GM23338 (cell line): ENCODE data around the gene DPYSL3. TPM values are rescaled to one million over a fixed set of nuclear protein-coding genes. Genes with fewer than 3 reads are reported as not detected.

Experiments used
- ATAC-seq: fragments of 200-7000 bp; cut with Tn5 transposase; 3 replicates; pipeline ENCODE4 v1.9.1; 2020
- DNase-seq: peaks from one replicate; pipeline ENCODE4 v3.0.0-alpha.2; 2015; ENCODE audit warnings: low spot score
- H2AFZ ChIP-seq: fragments of 200-600 bp; sonication (generic); 2 replicates; pipeline ENCODE4 v1.8.0; 2016; ENCODE audit warnings: antibody characterized with exemption, mild to moderate bottlenecking, moderate library complexity
- H3F3A ChIP-seq: fragments of 200-600 bp; sonication (generic); replicated peaks from 2 replicates; pipeline ENCODE4 v1.8.0; 2017; ENCODE audit warnings: antibody characterized with exemption, mixed run types, low read depth
- H3K27ac ChIP-seq: fragments of 200-600 bp; sonication (generic); 2 replicates; pipeline ENCODE4 v1.6.1; 2016; ENCODE audit warnings: low read depth
- H3K27me3 ChIP-seq: fragments of 200-600 bp; sonication (generic); 2 replicates; pipeline ENCODE4 v1.8.0; 2016; ENCODE audit warnings: mild to moderate bottlenecking, mixed run types, moderate library complexity; ENCODE audit not compliant: insufficient read depth
- H3K36me3 ChIP-seq: fragments of 200-600 bp; sonication (generic); 2 replicates; pipeline ENCODE4 v1.8.0; 2016; ENCODE audit warnings: mild to moderate bottlenecking; ENCODE audit not compliant: insufficient read depth
- H3K4me1 ChIP-seq: fragments of 200-600 bp; sonication (generic); 2 replicates; pipeline ENCODE4 v1.8.0; 2016; ENCODE audit warnings: mild to moderate bottlenecking, moderate library complexity; ENCODE audit not compliant: insufficient read depth
- H3K4me2 ChIP-seq: fragments of 200-600 bp; sonication (generic); 2 replicates; pipeline ENCODE4 v1.7.1; 2017; ENCODE audit warnings: mixed run types
- H3K4me3 ChIP-seq: fragments of 200-600 bp; sonication (generic); 2 replicates; pipeline ENCODE4 v1.6.1; 2016; ENCODE audit warnings: mixed run types
- H3K79me2 ChIP-seq: fragments of 200-600 bp; sonication (generic); replicated peaks from 2 replicates; pipeline ENCODE4 v1.8.0; 2017; ENCODE audit warnings: mild to moderate bottlenecking; ENCODE audit not compliant: insufficient read depth
- H3K9me2 ChIP-seq: fragments of 200-600 bp; sonication (generic); 2 replicates; pipeline ENCODE4 v1.8.0; 2017; ENCODE audit not compliant: insufficient read depth
- H4K20me1 ChIP-seq: fragments of 200-600 bp; sonication (generic); replicated peaks from 2 replicates; pipeline ENCODE4 v1.8.0; 2017; ENCODE audit warnings: mild to moderate bottlenecking; ENCODE audit not compliant: insufficient read depth
- H3K27ac Mint-ChIP-seq: 2 replicates; pipeline ENCODE4 v1.8.0; 2020; ENCODE audit warnings: inconsistent platforms, mild to moderate bottlenecking, moderate library complexity, mixed read lengths
- H3K27me3 Mint-ChIP-seq: 3 replicates; pipeline ENCODE4 v1.8.0; 2022; ENCODE audit warnings: low read depth, mild to moderate bottlenecking, moderate library complexity, mixed read lengths, inconsistent platforms; ENCODE audit not compliant: insufficient read depth, poor library complexity
- H3K36me3 Mint-ChIP-seq: 3 replicates; pipeline ENCODE4 v1.8.0; 2021; ENCODE audit warnings: low read depth, mild to moderate bottlenecking, inconsistent platforms, moderate library complexity, mixed read lengths
- H3K4me1 Mint-ChIP-seq: 3 replicates; pipeline ENCODE4 v1.8.0; 2020; ENCODE audit warnings: mild to moderate bottlenecking, inconsistent platforms, mixed read lengths
- H3K4me3 Mint-ChIP-seq: 3 replicates; pipeline ENCODE4 v1.8.0; 2021; ENCODE audit warnings: moderate library complexity, mild to moderate bottlenecking, inconsistent platforms, mixed read lengths
- H3K9me3 Mint-ChIP-seq: 3 replicates; pipeline ENCODE4 v1.8.0; 2020; ENCODE audit warnings: moderate library complexity, mild to moderate bottlenecking, inconsistent platforms, mixed read lengths
- CREB1 ChIP-seq: fragments of 250-450 bp; sonication (Bioruptor Pico); IDR thresholded peaks from 2 replicates; pipeline ENCODE4 v1.5.0; 2020; ENCODE audit warnings: low read depth, mild to moderate bottlenecking, moderate library complexity
- CTCF ChIP-seq, 2 experiments: fragments of 200-600 bp in 1 of 2; sonication (generic) in 1 of 2; conservative IDR thresholded peaks; 2 replicates each; pipeline versions ENCODE4 v1.5.1 to v1.6.1; 2016 to 2017; ENCODE audit warnings: antibody characterized with exemption in 2 of 2, low read depth in 2 of 2, mild to moderate bottlenecking in 2 of 2, moderate library complexity in 1 of 2
- ETS1 ChIP-seq: IDR thresholded peaks from 2 replicates; pipeline ENCODE4 v1.6.1; 2016; ENCODE audit warnings: antibody characterized with exemption
- EZH2 ChIP-seq: fragments of 200-600 bp; sonication (generic); IDR thresholded peaks from one replicate; pipeline ENCODE4 v1.8.0; 2017; ENCODE audit warnings: antibody characterized with exemption, mild to moderate bottlenecking, low read depth; ENCODE audit not compliant: unreplicated experiment
- EZH2phosphoT487 ChIP-seq: fragments of 200-600 bp; sonication (generic); IDR thresholded peaks from one replicate; pipeline ENCODE4 v1.8.1; 2018; ENCODE audit warnings: antibody characterized with exemption; ENCODE audit not compliant: unreplicated experiment
- JUNB ChIP-seq: IDR thresholded peaks from one replicate; pipeline ENCODE4 v1.6.1; 2016; ENCODE audit warnings: antibody characterized with exemption; ENCODE audit not compliant: unreplicated experiment
- POLR2AphosphoS5 ChIP-seq: IDR thresholded peaks from 2 replicates; pipeline ENCODE4 v1.6.1; 2016; ENCODE audit warnings: antibody characterized with exemption, low read depth
- REST ChIP-seq: IDR thresholded peaks from one replicate; pipeline ENCODE4 v1.6.1; 2018; ENCODE audit warnings: antibody characterized with exemption; ENCODE audit not compliant: unreplicated experiment
- STAT1 ChIP-seq: IDR thresholded peaks from one replicate; pipeline ENCODE4 v1.6.1; 2016; ENCODE audit warnings: antibody characterized with exemption; ENCODE audit not compliant: unreplicated experiment
- ZNF331 ChIP-seq: fragments of 250-450 bp; sonication (Bioruptor Pico); IDR thresholded peaks from 2 replicates; pipeline ENCODE4 v1.5.0; 2020; ENCODE audit warnings: low read depth, mild to moderate bottlenecking, moderate library complexity
- polyA plus RNA-seq: library from polyadenylated mRNA; unstranded; fragments of >200 nt; fragmentation: Nextera tagmentation; extraction: Ambion mirVana; gene quantifications from 2 replicates; pipeline ENCODE4 v1.2.1, GENCODE V29; 2016
- total RNA-seq: library from RNA; depleted of rRNA; stranded (reverse); fragments of >200 nt; shearing (Covaris generic); gene quantifications from 2 replicates; pipeline ENCODE4 v1.2.3, GENCODE V29; 2014

Gene DPYSL3
- total and polyA plus RNA-seq, 2 experiments from 2014 or later = 97.6 to 455 TPM

- no peaks in the 10 kb centered on the region for H3K9me3 Mint-ChIP-seq
- no peaks in the 10 kb centered on the region; the same call in 1 of the 2 replicates for H3F3A ChIP-seq
- peak overlapping the region; percentile 64 for H3K27ac ChIP-seq
- H3K36me3 ChIP-seq = no peaks in the 10 kb centered on the region
- ATAC-seq = no peak
- no peaks in the 10 kb centered on the region for H3K27me3 ChIP-seq
- no peak overlapping the region for H3K4me3 Mint-ChIP-seq
- H3K4me1 ChIP-seq = peaks cover 63% of the 10 kb centered on the region
- no peak overlapping the region for H2AFZ ChIP-seq
- H3K79me2 ChIP-seq = peaks cover 64% of the 10 kb centered on the region
- H3K9me2 ChIP-seq = no peaks in the 10 kb centered on the region
- no peaks in the 10 kb centered on the region for H4K20me1 ChIP-seq
- DNase-seq = no peak
- peaks cover 55% of the 10 kb centered on the region for H3K4me1 Mint-ChIP-seq
- no peak overlapping the region for H3K4me3 ChIP-seq
- no peaks in the 10 kb centered on the region for H3K27me3 Mint-ChIP-seq
- TF ChIP-seq CTCF (conservative IDR thresholded peaks at IDR 0.05; ENCODE audit: low read depth in 2 of 2) (no peak), JUNB (no peak), EZH2 (no peak), EZH2phosphoT487 (no peak), REST (no peak), ETS1 (no peak), CREB1 (no peak)
- no peak overlapping the region for H3K4me2 ChIP-seq
- peak overlapping the region; percentile 52; the same call in 1 of the 2 replicates for H3K27ac Mint-ChIP-seq
- peaks cover 3% of the 10 kb centered on the region; the same call in 1 of the 3 replicates for H3K36me3 Mint-ChIP-seq
Observed at GRCh38 chr5:147485046-147485445, 24.8 kb downstream of the DPYSL3 start.

- no peaks in the 10 kb centered on the region; the same call in 1 of the 2 replicates for H3F3A ChIP-seq
- peak overlapping the region; percentile 64; the same call in 1 of the 2 replicates for H3K27ac ChIP-seq
- ATAC-seq (no peak), DNase-seq (no peak)
- Mint-ChIP-seq H3K36me3 (peaks cover 3% of the 10 kb centered on the region; the same call in 1 of the 3 replicates), H3K9me3 (no peaks in the 10 kb centered on the region), H3K27me3 (no peaks in the 10 kb centered on the region), H3K4me1 (peaks cover 56% of the 10 kb centered on the region), H3K4me3 (no peak overlapping the region), H3K27ac (peak overlapping the region; percentile 52; the same call in 1 of the 2 replicates)
- H2AFZ ChIP-seq = no peak overlapping the region
- peaks cover 65% of the 10 kb centered on the region for H3K4me1 ChIP-seq
- peak overlapping the region; percentile 40; the same call in 1 of the 2 replicates for H3K4me2 ChIP-seq
- H3K4me3 ChIP-seq = no peak overlapping the region
- H3K79me2 ChIP-seq = peaks cover 64% of the 10 kb centered on the region
- H3K27me3 ChIP-seq = no peaks in the 10 kb centered on the region
- no peaks in the 10 kb centered on the region for H3K9me2 ChIP-seq
- H4K20me1 ChIP-seq = no peaks in the 10 kb centered on the region
- H3K36me3 ChIP-seq = no peaks in the 10 kb centered on the region
- TF ChIP-seq POLR2AphosphoS5 (no peak), STAT1 (no peak), CTCF (conservative IDR thresholded peaks at IDR 0.05; ENCODE audit: low read depth in 2 of 2) (no peak), ZNF331 (no peak), CREB1 (no peak), REST (no peak), ETS1 (no peak)
Observed at GRCh38 chr5:147484708-147485020, 25.2 kb downstream of the DPYSL3 start.
